HEK293 (cell line): ENCODE data around the gene PRUNE2.

Experiments
- CTCF ChIA-PET: fragments of 350-600 bp; formaldehyde crosslinking; extraction: SDS; loops from one replicate; lab custom pipeline; 2021; ENCODE audit warnings: antibody characterized with exemption; lab: Yijun Ruan, JAX
- POLR2A ChIA-PET: fragments of 300-600 bp; formaldehyde crosslinking; extraction: SDS; loops from one replicate; lab custom pipeline; 2020; ENCODE audit warnings: antibody characterized with exemption, inconsistent platforms; lab: Yijun Ruan, JAX
- H3K27ac ChIP-seq: fragments of 200-500 bp; sonication (Bioruptor generic); 2 replicates; pipeline ENCODE4 v1.5.1; 2014; ENCODE audit warnings: low read depth, low read length, control low read depth, inconsistent platforms; ENCODE audit errors: extremely low read depth
- H3K36me3 ChIP-seq, 2 experiments: fragments of 200-500 bp in 1 of 2; sonication (Bioruptor generic) in 1 of 2; 1 replicate in 1 of 2; 2 replicates in 1 of 2; pipeline ENCODE4 v1.5.1; 2014 to 2017; ENCODE audit warnings: inconsistent platforms in 2 of 2, low read length in 2 of 2; ENCODE audit not compliant: control insufficient read depth in 2 of 2, insufficient read depth in 1 of 2
- H3K4me1 ChIP-seq: fragments of 200-500 bp; sonication (Bioruptor generic); 2 replicates; pipeline ENCODE4 v1.5.1; 2014; ENCODE audit warnings: mild to moderate bottlenecking, low read length, inconsistent platforms; ENCODE audit not compliant: control insufficient read depth, insufficient read depth
- H3K4me3 ChIP-seq: 2 replicates; pipeline ENCODE4 v1.5.1; 2011; ENCODE audit warnings: low read depth, mild to moderate bottlenecking, control low read depth, low read length, moderate library complexity
- H3K9me3 ChIP-seq: fragments of 200-500 bp; sonication (Bioruptor generic); 2 replicates; pipeline ENCODE4 v1.5.1; 2014; ENCODE audit warnings: low read depth, low read length, inconsistent platforms; ENCODE audit not compliant: control insufficient read depth, insufficient read depth
- GLI4 ChIP-seq: fragments of 450-650 bp; formaldehyde crosslinking; IDR thresholded peaks from 2 replicates; pipeline ENCODE4 v1.5.1; 2016; ENCODE audit warnings: missing biosample characterization, missing genetic modification characterization
- INSM2 ChIP-seq: fragments of 450-650 bp; formaldehyde crosslinking; IDR thresholded peaks from 2 replicates; pipeline ENCODE4 v1.5.1; 2016; ENCODE audit warnings: missing biosample characterization, missing genetic modification characterization
- KLF9 ChIP-seq: fragments of 450-650 bp; formaldehyde crosslinking; IDR thresholded peaks from 2 replicates; pipeline ENCODE4 v1.5.1; 2016; ENCODE audit warnings: missing biosample characterization, missing genetic modification characterization, low read depth
- SETDB1 ChIP-seq: IDR thresholded peaks from one replicate; pipeline ENCODE4 v1.6.1; 2017; ENCODE audit warnings: mild to moderate bottlenecking, low read length, moderate library complexity, mixed read lengths; ENCODE audit not compliant: insufficient read length
- YY1 ChIP-seq: fragments of 450-650 bp; formaldehyde crosslinking; IDR thresholded peaks from 2 replicates; pipeline ENCODE4 v1.5.1; 2018; ENCODE audit warnings: missing biosample characterization, missing genetic modification characterization
- ZBTB17 ChIP-seq: fragments of 450-650 bp; formaldehyde crosslinking; IDR thresholded peaks from 2 replicates; pipeline ENCODE4 v1.5.1; 2016; ENCODE audit warnings: missing biosample characterization, missing genetic modification characterization
- ZNF121 ChIP-seq: fragments of 450-650 bp; formaldehyde crosslinking; IDR thresholded peaks from 2 replicates; pipeline ENCODE4 v1.5.1; 2016; ENCODE audit warnings: missing biosample characterization, missing genetic modification characterization
- ZNF155 ChIP-seq: fragments of 450-650 bp; formaldehyde crosslinking; IDR thresholded peaks from 2 replicates; pipeline ENCODE4 v1.5.1; 2016; ENCODE audit warnings: missing biosample characterization, missing genetic modification characterization
- ZNF174 ChIP-seq: fragments of 450-650 bp; formaldehyde crosslinking; IDR thresholded peaks from 2 replicates; pipeline ENCODE4 v1.5.0; 2017; ENCODE audit warnings: missing biosample characterization, mild to moderate bottlenecking, missing genetic modification characterization
- ZNF223 ChIP-seq: fragments of 450-650 bp; formaldehyde crosslinking; IDR thresholded peaks from 2 replicates; pipeline ENCODE4 v1.5.1; 2016; ENCODE audit warnings: missing biosample characterization, missing genetic modification characterization
- ZNF248 ChIP-seq: fragments of 450-650 bp; formaldehyde crosslinking; IDR thresholded peaks from 2 replicates; pipeline ENCODE4 v1.5.1; 2017; ENCODE audit warnings: missing biosample characterization, missing genetic modification characterization
- ZNF26 ChIP-seq: fragments of 450-650 bp; formaldehyde crosslinking; IDR thresholded peaks from 2 replicates; pipeline ENCODE4 v1.5.1; 2016; ENCODE audit warnings: missing biosample characterization, missing genetic modification characterization
- ZNF341 ChIP-seq: fragments of 450-650 bp; formaldehyde crosslinking; IDR thresholded peaks from 2 replicates; pipeline ENCODE4; 2016; ENCODE audit warnings: low read depth, missing biosample characterization, missing genetic modification characterization
- ZNF37A ChIP-seq: fragments of 450-650 bp; IDR thresholded peaks from 2 replicates; pipeline ENCODE4 v1.5.1; 2018; ENCODE audit warnings: missing biosample characterization, missing genetic modification characterization
- ZNF391 ChIP-seq: fragments of 450-650 bp; formaldehyde crosslinking; IDR thresholded peaks from 2 replicates; pipeline ENCODE4 v1.5.1; 2016; ENCODE audit warnings: low read depth, missing biosample characterization, missing genetic modification characterization, borderline replicate concordance
- ZNF48 ChIP-seq: fragments of 450-650 bp; formaldehyde crosslinking; IDR thresholded peaks from 2 replicates; pipeline ENCODE4 v1.5.1; 2016; ENCODE audit warnings: missing biosample characterization, missing genetic modification characterization
- ZNF513 ChIP-seq: fragments of 450-650 bp; IDR thresholded peaks from 2 replicates; pipeline ENCODE4 v1.5.1; 2018; ENCODE audit warnings: missing biosample characterization, missing genetic modification characterization
- ZNF521 ChIP-seq: fragments of 450-650 bp; formaldehyde crosslinking; IDR thresholded peaks from 2 replicates; pipeline ENCODE4 v1.5.1; 2017; ENCODE audit warnings: missing biosample characterization, mild to moderate bottlenecking, missing genetic modification characterization
- ZNF549 ChIP-seq: fragments of 450-650 bp; IDR thresholded peaks from 2 replicates; pipeline ENCODE4 v1.5.1; 2018; ENCODE audit warnings: missing biosample characterization, missing genetic modification characterization, mild to moderate bottlenecking, inconsistent platforms, moderate library complexity
- ZNF558 ChIP-seq: fragments of 450-650 bp; formaldehyde crosslinking; IDR thresholded peaks from 2 replicates; pipeline ENCODE4 v1.5.1; 2016; ENCODE audit warnings: missing biosample characterization, missing genetic modification characterization
- ZNF610 ChIP-seq: fragments of 450-650 bp; formaldehyde crosslinking; IDR thresholded peaks from 2 replicates; pipeline ENCODE4 v1.5.1; 2016; ENCODE audit warnings: missing biosample characterization, missing genetic modification characterization, borderline replicate concordance
- ZNF626 ChIP-seq: fragments of 450-650 bp; sonication (Bioruptor Pico); formaldehyde crosslinking; IDR thresholded peaks from 2 replicates; pipeline ENCODE4 v1.5.1; 2018; ENCODE audit warnings: missing biosample characterization, missing genetic modification characterization, inconsistent platforms
- ZNF654 ChIP-seq: fragments of 450-650 bp; formaldehyde crosslinking; IDR thresholded peaks from 2 replicates; pipeline ENCODE4 v1.5.1; 2016; ENCODE audit warnings: low read depth, missing biosample characterization, missing genetic modification characterization
- ZNF664 ChIP-seq: fragments of 450-650 bp; formaldehyde crosslinking; IDR thresholded peaks from 2 replicates; pipeline ENCODE4 v1.5.1; 2016; ENCODE audit warnings: missing biosample characterization, missing genetic modification characterization
- ZNF670 ChIP-seq: fragments of 450-650 bp; formaldehyde crosslinking; IDR thresholded peaks from 2 replicates; pipeline ENCODE4 v1.5.1; 2016; ENCODE audit warnings: missing biosample characterization, missing genetic modification characterization, low read depth
- ZNF677 ChIP-seq: fragments of 450-650 bp; IDR thresholded peaks from 2 replicates; pipeline ENCODE4 v1.5.0; 2018; ENCODE audit warnings: missing biosample characterization, mild to moderate bottlenecking, missing genetic modification characterization, moderate library complexity
- ZSCAN5A ChIP-seq: fragments of 450-650 bp; formaldehyde crosslinking; IDR thresholded peaks from 2 replicates; pipeline ENCODE4 v1.5.1; 2016; ENCODE audit warnings: missing biosample characterization, missing genetic modification characterization

PRUNE2 gene

GRCh38 chr9:76700916-76701315 lies 205.0 kb downstream of the PRUNE2 start:
- no peak for TF ChIP-seq ZNF341
- TF ChIP-seq ZNF26 (tag by site-specific recombination): no peak
- TF ChIP-seq ZNF155 (tag by site-specific recombination): no peak
- no peak for TF ChIP-seq ZNF48
- POLR2A ChIA-PET: no interaction called here
- no peak overlapping the region for H3K4me3 ChIP-seq
- H3K36me3 ChIP-seq: no peaks in the 10 kb centered on the region
- peaks cover 3% of the 10 kb centered on the region for H3K4me1 ChIP-seq
- H3K9me3 ChIP-seq: no peaks in the 10 kb centered on the region
- CTCF ChIA-PET: interaction anchor here (0.8 to 6.7 kb wide), 11 partner anchors 34 to 398 kb away, joined by 3 to 77 read pairs (median 4); partner anchors contain the start of gene GCNT1
- H3K27ac ChIP-seq: no peak overlapping the region

- Histone ChIP-seq H3K4me1 (peaks cover 3% of the 10 kb centered on the region), H3K9me3 (no peaks in the 10 kb centered on the region), H3K27ac (no peak overlapping the region), H3K36me3 (no peaks in the 10 kb centered on the region), H3K4me3 (no peak overlapping the region)
- CTCF ChIA-PET: interaction anchor here (0.8 to 1.5 kb wide), 5 partner anchors 33 to 298 kb away, joined by 3 to 7 read pairs (median 4); no protein-coding TSS in a partner anchor
- TF ChIP-seq ZNF626 (tag by site-specific recombination): no peak
- TF ChIP-seq ZNF670 (tag by site-specific recombination): no peak
- no peak for TF ChIP-seq ZNF549 (tag by site-specific recombination)
- TF ChIP-seq ZNF121 (tag by site-specific recombination): no peak
- TF ChIP-seq ZNF654 (tag by site-specific recombination): no peak
- TF ChIP-seq ZNF664 (tag by site-specific recombination): no peak
- TF ChIP-seq SETDB1: no peak
- no peak for TF ChIP-seq ZNF513
- TF ChIP-seq ZNF558 (tag by site-specific recombination): no peak
- TF ChIP-seq INSM2 (tag by site-specific recombination): no peak
- TF ChIP-seq ZNF248: no peak
- TF ChIP-seq GLI4: no peak
- TF ChIP-seq KLF9 (tag by site-specific recombination): no peak
- no peak for TF ChIP-seq ZNF37A (tag by site-specific recombination)
- POLR2A ChIA-PET: no interaction called here
These were observed 205.9 kb downstream of the PRUNE2 start for GRCh38 chr9:76699971-76700370.

- ChIA-PET CTCF (interaction anchor here (1.5 kb wide), 1 partner anchor 39 kb away, joined by 4 read pairs; no protein-coding TSS in a partner anchor), POLR2A (no interaction called here)
- H3K36me3 ChIP-seq: no peaks in the 10 kb centered on the region
- no peak overlapping the region for H3K27ac ChIP-seq
- H3K9me3 ChIP-seq: no peaks in the 10 kb centered on the region
- H3K4me1 ChIP-seq: peaks cover 3% of the 10 kb centered on the region
- H3K4me3 ChIP-seq: no peak overlapping the region
- TF ChIP-seq ZNF677 (tag by site-specific recombination) (no peak), ZNF610 (tag by site-specific recombination) (no peak), ZNF391 (no peak), ZNF521 (tag by site-specific recombination) (no peak), ZNF223 (no peak), ZNF174 (tag by site-specific recombination) (no peak), ZBTB17 (tag by site-specific recombination) (no peak), YY1 (tag by site-specific recombination) (no peak), ZSCAN5A (tag by site-specific recombination) (no peak)
These were observed 208.4 kb downstream of the PRUNE2 start for GRCh38 chr9:76697554-76697953.
